DMS53 treated with DMSO at 0.1 percent for 48 hours (cell line): ENCODE measurements around the gene UTP18.
"Not testable (repeated sequence)": the region's sequence is repeated elsewhere in the genome, so short reads cannot be mapped to it uniquely, and the experiment has no call there.

ENCODE experiments used
- DNase-seq: peaks from one replicate; lab custom pipeline; 2025; ENCODE audit not compliant: unreplicated experiment; lab: John Stamatoyannopoulos, UW

UTP18 gene

DNA sequence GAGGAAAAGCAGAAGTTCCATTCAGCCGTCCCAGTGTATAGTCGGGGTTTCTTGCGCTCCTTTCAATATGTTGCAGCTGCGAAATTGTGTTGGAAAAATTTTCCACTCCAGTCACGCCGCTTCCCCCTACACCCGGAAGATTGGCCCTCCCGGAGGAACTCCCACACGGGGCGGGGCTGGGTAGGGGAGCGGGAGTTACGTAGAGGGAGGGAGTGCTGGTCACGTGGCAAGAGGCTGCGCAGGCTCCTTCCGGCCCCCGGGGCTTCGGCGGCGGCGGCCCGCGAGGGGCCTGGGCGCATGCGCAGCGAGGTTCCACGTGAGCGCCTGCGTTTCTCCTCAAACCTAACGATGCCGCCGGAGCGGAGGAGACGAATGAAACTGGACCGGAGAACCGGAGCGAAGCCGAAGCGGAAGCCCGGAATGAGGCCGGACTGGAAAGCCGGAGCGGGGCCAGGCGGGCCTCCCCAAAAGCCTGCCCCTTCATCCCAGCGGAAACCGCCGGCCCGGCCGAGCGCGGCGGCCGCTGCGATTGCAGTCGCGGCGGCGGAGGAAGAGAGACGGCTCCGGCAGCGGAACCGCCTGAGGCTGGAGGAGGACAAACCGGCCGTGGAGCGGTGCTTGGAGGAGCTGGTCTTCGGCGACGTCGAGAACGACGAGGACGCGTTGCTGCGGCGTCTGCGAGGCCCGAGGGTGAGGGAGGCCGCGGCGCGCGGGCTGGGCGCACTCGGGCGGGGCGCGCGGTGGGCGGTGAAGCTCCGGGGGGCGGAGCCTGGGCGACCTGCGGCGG lies at the start of gene UTP18:
TSS of gene UTP18 (plus strand) at position 310 of the 787 bp plus-strand sequence. CDS start at position 349, 39 bp downstream.
- peak; percentile 96 for DNase-seq

DNA sequence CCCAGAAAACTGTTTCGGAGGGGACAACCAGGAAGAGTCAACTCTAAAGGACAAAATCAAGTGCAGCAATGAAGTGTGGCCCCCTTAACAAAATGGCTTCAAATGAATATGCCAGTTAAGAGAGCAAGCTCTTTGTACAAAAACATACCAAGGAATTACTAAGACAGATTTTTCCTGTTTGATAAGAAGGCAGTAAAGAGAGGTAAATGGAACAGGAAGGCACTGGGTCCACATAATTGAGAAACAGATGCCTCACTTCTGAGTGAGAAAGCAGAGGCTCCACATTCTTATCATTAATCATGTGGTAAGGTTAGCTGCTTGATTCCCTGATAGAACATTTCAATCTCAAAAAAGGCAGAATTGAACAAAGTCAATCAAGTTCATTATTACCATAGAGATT lies 45.4 kb upstream of the UTP18 start:
- no peak for DNase-seq

DNA sequence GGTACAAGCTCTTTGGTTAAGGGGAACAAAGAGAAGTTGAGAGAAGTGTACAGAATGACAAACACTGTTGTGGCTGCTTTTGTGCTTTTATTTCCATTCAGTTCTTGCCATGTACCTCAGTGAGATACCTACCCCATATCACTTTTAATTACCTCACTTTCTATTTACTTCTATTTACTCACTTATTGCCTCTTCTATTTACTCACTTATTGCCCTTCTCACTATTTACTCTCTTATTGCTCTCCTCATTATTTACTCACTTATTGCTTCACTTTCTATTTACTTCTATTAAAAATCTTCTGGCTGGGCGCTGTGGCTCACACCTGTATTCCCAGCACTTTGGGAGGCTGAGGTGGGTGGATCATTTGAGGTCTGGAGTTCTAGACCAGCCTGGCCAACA lies 42.4 kb upstream of the UTP18 start:
- no peak for DNase-seq

DNA sequence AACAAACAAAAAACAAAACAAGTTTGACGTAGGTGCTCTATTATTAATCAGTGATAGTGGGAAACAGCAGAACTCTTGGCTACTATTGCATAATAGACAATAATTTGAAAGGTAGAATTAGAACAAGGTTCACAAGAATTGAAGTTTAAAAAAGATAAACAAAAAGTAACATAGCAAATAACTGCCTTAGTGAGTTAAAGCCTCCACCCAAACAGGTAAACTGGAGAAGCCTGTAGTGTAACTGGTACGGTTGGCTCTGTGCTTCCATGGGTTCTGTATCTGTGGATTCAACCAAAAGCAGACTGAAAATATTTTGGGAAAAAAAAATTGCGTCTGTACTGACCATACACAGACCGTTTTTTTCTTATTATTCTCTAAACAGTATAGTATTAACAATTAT lies 39.0 kb upstream of the UTP18 start:
- DNase-seq, result no peak

GRCh38 chr17:51224402-51225262 lies 35.7 kb upstream of the UTP18 start:
- DNase-seq, result no peak

DNA sequence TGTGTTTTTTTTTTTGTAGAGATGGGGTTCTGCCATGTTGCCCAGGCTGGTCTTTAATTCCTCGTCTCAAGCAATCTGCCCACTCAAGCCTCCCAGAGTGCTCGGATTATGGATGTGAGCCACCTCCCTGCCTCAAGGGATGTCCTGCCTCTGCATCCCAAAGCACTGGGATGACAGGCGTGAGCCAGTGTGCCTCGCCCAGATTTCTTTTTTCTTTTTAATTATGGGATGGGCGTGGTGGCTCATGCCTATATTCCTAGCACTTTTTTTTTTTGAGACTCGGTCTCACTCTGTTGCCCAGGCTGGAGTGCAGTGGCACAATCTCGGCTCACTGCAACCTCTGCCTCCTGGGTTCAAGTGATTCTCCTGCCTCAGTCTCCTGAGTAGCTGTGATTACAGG lies 34.8 kb upstream of the UTP18 start:
- not testable (repeated sequence) for DNase-seq

- no peak for DNase-seq
Measured at GRCh38 chr17:51228161-51228560, 32.2 kb upstream of the UTP18 start.

GRCh38 chr17:51229889-51230288 lies 30.5 kb upstream of the UTP18 start:
- no peak for DNase-seq

DNA sequence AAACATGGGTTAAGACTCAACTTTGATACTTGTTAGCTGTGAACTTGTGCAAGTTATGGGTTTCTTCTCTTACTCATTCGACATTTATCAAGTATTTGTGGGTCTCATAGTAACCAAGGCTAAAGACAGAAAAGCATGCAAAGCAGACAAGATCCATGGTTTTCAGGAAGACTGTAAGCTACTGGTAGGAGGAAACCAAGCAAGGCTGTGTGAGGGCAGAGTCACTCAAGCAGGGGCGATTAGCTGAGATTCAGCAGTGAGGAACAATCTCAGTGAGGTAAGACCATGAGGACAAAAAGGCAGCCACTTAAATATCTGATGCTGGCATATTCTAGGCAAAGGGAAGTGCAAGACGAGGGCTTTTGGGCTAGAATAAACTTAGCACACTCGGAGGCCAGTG lies 30.0 kb upstream of the UTP18 start:
- no peak for DNase-seq

- no peak for DNase-seq
Measured at GRCh38 chr17:51231999-51232398, 28.3 kb upstream of the UTP18 start.

DNA sequence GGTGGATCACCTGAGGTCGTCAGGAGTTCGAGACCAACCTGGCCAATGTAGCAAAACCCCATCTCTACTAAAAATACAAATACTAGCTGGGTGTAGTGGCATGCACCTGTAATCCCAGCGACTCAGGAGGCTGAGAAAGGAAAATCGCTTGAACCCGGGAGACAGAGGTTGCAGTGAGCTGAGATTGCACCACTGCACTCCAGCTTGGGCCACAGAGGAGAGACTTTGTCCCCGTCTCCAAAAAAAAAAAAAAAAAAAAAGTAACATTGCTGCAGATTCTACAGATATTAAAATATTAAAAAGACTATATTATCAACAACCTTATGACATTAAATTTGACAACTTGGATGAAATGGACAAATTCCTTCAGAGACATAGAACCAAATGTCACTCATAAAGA lies 26.2 kb upstream of the UTP18 start:
- DNase-seq, result no peak

GRCh38 chr17:51238255-51238887 lies 22.0 kb upstream of the UTP18 start:
- DNase-seq, result no peak

DNA sequence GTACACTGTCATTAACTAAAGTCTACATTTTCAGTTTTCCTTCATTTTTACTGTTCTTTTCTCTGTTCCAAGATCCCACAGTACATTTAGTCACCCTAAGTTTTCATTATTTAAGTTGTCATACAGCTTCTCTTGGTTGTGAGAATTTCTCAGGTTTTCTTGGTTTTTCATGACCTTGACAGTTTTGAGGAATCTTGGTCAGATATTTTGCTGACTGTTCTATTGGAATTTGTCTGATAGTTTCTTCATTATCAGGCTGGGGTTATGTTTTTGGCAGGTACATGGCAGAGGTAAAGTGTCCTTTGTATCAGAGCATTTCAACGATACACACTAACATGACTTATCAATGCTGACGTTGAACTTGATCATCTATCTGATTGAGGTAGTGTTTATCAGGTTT lies 20.1 kb upstream of the UTP18 start:
- no peak for DNase-seq

- no peak for DNase-seq
Measured at GRCh38 chr17:51244041-51244440, 16.3 kb upstream of the UTP18 start.

DNA sequence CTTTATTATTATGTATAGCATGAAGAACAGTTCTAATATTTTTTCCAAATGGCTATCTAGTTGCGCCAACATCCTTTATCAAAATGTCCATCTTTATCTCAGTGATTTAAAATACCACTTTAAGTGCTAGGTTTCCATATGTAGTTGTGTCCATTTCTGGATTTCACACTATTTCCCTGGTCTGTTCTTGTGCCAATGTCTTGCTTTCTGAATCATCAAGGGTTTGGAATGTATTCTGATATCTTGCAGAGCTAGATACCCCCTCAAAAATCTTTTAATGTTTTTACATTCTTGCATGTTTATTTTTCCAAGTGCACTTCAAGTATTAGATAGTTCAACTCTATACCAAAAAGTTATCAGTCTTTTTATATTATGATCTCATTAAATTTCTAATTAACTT lies 14.8 kb upstream of the UTP18 start:
- no peak for DNase-seq

- DNase-seq, result no peak
Measured at GRCh38 chr17:51250314-51250840, 10.0 kb upstream of the UTP18 start.

DNA sequence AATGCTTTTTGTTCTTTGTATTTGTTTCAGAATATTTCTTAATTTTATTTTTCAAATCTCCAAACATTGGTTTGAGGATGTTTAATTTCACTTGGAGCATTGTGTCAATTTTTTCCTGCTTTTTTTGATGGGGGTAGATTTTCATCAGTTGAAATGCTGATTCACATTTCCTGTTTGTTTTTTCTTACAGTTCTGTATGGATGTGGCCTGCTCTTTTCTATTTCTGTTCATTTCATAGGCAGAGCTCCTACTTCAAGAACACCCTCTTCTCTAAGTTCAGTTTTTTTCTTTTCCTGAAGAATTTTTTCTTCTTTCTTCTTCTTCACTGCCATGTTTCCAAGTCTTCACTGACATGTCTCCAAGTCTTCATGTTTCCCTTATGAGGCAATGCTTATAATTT lies 9.3 kb upstream of the UTP18 start:
- DNase-seq, result no peak

DNA sequence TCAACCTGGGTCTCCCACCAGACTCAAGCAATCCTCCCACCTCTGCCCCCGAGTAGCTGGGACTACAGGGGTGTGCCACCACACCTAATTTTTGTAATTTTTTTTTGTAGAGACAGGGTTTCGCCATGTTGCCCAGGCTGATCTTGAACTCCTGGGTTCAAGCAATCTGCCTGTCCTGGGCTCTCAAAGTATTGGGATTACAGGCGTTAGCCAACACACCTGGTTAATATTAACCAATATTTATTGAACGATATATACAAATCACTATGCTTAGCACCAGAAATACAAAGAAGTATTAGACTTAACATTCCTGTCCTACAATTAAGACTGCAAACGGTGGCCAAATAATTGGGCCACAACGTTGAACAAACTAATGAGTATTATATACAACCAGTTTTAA lies 4.7 kb upstream of the UTP18 start:
- DNase-seq, result no peak

DNA sequence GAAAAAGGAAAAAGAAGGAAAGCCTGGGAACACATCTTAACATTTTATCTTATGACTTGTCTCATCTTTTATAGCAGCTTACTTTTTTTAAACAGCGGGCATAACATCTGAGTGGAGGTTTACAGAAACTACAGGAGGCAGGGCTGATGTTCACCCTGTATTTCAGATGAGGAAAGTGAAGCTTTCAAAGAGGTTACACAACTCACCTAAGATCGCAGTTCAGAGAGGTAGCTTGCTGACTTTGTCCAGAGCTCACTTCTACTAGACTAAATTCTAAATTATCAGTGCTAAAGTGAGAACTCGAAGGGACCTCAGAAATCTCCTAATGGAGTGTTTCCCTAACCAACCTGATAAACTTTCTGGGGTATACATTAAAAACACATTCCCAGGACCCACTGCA lies 4.2 kb upstream of the UTP18 start:
- DNase-seq, result no peak

- DNase-seq, result no peak
Measured at GRCh38 chr17:51257150-51258081, 2.9 kb upstream of the UTP18 start.
